KOPT-K1 (cell line): Measurements from ENCODE around the gene RPS2.

Source experiments
- H3K27ac ChIP-seq: fragments of 200-600 bp; sonication (generic); 2 replicates; pipeline ENCODE4 v1.5.1; 2016; ENCODE audit warnings: antibody characterized with exemption, mild to moderate bottlenecking, low read depth, low read length; ENCODE audit not compliant: poor library complexity, severe bottlenecking
- H3K36me3 ChIP-seq: fragments of 200-600 bp; sonication (generic); 2 replicates; pipeline ENCODE4 v1.5.1; 2017; ENCODE audit warnings: antibody characterized with exemption, mild to moderate bottlenecking, low read length, moderate library complexity; ENCODE audit not compliant: insufficient read depth
- H3K9me3 ChIP-seq: fragments of 200-600 bp; sonication (generic); 2 replicates; pipeline ENCODE4 v1.5.1; 2017; ENCODE audit warnings: antibody characterized with exemption, low read length, mild to moderate bottlenecking; ENCODE audit not compliant: insufficient read depth, poor library complexity, severe bottlenecking

Gene RPS2

GRCh38 chr16:1917665-1918350 lies 46.8 kb downstream of the RPS2 start:
- Histone ChIP-seq H3K27ac (no peak overlapping the region), H3K36me3 (no peaks in the 10 kb centered on the region), H3K9me3 (no peaks in the 10 kb centered on the region)

- H3K9me3 ChIP-seq = no peaks in the 10 kb centered on the region
- no peaks in the 10 kb centered on the region for H3K36me3 ChIP-seq
- no peak overlapping the region for H3K27ac ChIP-seq
These were observed 47.5 kb downstream of the RPS2 start for GRCh38 chr16:1917056-1917664.

- no peaks in the 10 kb centered on the region for H3K9me3 ChIP-seq
- no peaks in the 10 kb centered on the region for H3K36me3 ChIP-seq
- H3K27ac ChIP-seq = no peak overlapping the region
These were observed 48.0 kb downstream of the RPS2 start for GRCh38 chr16:1916640-1916990.

GRCh38 chr16:1915732-1916639 lies 48.6 kb downstream of the RPS2 start:
- no peaks in the 10 kb centered on the region for H3K9me3 ChIP-seq
- H3K27ac ChIP-seq = no peak overlapping the region
- no peaks in the 10 kb centered on the region for H3K36me3 ChIP-seq

- no peak overlapping the region for H3K27ac ChIP-seq
- H3K9me3 ChIP-seq = no peaks in the 10 kb centered on the region
- H3K36me3 ChIP-seq = no peaks in the 10 kb centered on the region
These were observed 49.6 kb downstream of the RPS2 start for GRCh38 chr16:1914988-1915387.

- Histone ChIP-seq H3K27ac (no peak overlapping the region), H3K9me3 (no peaks in the 10 kb centered on the region), H3K36me3 (no peaks in the 10 kb centered on the region)
These were observed 50.5 kb downstream of the RPS2 start for GRCh38 chr16:1914084-1914608.

- H3K9me3 ChIP-seq = no peaks in the 10 kb centered on the region
- H3K36me3 ChIP-seq = no peaks in the 10 kb centered on the region
- no peak overlapping the region for H3K27ac ChIP-seq
These were observed 51.1 kb downstream of the RPS2 start for GRCh38 chr16:1913327-1914083.

GRCh38 chr16:1912215-1912543 lies 52.4 kb downstream of the RPS2 start:
- Histone ChIP-seq H3K36me3 (no peaks in the 10 kb centered on the region), H3K9me3 (no peaks in the 10 kb centered on the region), H3K27ac (no peak overlapping the region)
